ENCODE data around the gene DLST.

Gene DLST

DNA sequence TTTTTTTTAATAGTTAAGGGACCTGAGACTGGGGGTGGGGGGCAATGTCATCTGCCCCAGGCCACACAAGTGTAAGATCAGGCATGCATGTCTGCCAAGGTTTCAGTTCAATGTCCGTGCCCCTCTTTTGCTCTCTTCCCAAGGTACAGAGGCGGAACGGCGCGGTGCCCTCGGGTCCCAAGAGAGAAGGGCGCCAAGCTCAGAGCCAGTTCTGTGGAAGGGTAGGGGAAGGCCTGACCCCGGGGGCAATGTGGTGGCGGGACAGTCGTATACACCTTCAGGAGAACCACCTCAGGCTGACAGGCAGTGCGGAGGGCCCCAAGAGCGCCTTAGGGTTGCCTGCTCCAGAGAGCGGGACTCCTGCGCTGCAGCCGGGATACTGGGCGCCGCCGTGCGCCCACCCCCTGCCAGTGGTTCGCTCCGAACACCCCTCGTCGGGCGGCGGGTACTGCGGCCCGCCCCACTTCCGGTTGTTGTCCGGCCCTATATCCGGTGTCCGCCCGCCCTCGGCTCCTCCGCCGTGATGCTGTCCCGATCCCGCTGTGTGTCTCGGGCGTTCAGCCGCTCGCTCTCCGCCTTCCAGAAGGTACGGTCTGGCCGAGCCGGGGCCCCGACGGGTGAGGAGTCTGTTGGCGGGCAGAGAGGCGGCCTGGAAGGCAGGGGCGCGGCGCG, at the start of gene DLST:
Gene DLST, plus strand, starts transcription at position 486 of the 672 bp plus-strand sequence. Its CDS starts 38 bp downstream, at position 524.
- peak; percentile 70 to 71 for DNase-seq (ENCODE audit: low read depth in 2 of 2)

- no peak for DNase-seq (ENCODE audit: low read depth in 2 of 2)
Measured at GRCh38 chr14:74832849-74833248, 48.9 kb upstream of the DLST start.

GRCh38 chr14:74834692-74835392, 46.9 kb upstream of the DLST start:
- no peak for DNase-seq (ENCODE audit: low read depth in 2 of 2)

DNA sequence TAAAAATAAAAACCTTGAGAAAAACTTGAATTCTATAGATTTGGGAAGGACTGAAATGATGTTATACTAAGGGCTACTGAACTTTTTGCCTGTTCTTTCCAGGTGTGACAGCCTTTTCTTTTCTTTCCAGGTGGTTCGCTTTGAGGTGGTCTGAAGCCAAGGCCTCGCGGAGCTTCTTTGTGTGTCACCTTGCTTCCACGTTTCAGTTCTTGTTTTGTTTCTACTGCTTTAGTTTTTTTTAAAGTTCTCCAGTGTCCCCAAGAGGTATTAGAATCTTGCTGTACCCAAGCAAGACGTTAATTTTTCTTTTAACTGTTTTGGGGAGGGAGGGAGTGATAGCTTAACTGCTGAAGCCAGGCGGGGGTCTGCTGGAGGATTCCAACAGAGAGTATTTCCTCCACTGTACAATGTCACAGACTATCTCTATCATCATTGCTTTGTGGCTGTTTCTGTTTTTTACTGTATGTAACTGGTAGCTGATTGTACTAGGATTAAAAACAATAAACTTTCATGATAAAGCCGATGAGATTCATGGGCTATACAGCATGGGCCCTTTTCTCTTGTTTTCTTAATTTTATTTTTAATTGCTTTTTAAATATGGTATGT, 46.0 kb upstream of the DLST start:
- no peak for DNase-seq (ENCODE audit: low read depth in 2 of 2)

GRCh38 chr14:74836251-74836960, 45.3 kb upstream of the DLST start:
- DNase-seq (ENCODE audit: low read depth in 2 of 2), result no peak

DNA sequence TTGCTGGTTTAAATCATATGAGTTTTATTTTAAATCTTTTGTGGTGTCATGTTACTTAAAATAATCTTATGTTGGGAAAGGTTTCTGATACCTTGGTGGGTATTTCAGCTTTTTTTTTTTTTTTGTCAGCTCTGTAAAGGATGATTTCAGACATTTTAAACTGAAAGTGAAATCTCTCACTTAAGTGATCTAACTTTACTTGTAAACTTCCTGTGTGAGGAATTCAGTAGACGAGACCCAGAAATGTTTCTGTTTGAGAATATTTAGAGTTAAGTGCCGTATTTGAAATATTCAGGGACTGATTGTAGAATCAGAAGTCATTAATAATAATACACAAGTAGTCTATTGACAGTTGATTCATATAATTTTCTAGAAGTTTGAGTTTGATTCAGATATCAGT, 43.5 kb upstream of the DLST start:
- no peak for DNase-seq (ENCODE audit: low read depth in 2 of 2)

DNA sequence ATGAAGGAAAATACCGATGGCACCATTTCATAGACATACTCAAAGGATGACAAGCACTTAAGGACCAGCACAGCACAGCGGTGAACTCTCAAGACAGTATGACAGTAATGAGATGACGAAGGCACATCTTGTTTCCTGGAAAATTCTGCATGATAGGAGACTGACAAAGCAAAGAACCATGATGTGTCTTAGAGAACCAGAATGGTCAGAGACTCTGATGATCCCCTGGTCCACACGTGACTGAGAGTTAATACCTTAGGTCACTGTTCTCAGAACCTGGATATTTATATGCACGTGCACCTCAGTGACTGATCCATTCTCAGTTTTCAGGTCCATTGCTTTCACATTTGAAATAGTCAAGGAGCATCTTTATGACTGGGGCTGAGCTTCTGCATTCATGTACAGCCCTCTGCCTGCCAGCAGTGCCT, 41.1 kb upstream of the DLST start:
- DNase-seq (ENCODE audit: low read depth in 2 of 2), result no peak

DNA sequence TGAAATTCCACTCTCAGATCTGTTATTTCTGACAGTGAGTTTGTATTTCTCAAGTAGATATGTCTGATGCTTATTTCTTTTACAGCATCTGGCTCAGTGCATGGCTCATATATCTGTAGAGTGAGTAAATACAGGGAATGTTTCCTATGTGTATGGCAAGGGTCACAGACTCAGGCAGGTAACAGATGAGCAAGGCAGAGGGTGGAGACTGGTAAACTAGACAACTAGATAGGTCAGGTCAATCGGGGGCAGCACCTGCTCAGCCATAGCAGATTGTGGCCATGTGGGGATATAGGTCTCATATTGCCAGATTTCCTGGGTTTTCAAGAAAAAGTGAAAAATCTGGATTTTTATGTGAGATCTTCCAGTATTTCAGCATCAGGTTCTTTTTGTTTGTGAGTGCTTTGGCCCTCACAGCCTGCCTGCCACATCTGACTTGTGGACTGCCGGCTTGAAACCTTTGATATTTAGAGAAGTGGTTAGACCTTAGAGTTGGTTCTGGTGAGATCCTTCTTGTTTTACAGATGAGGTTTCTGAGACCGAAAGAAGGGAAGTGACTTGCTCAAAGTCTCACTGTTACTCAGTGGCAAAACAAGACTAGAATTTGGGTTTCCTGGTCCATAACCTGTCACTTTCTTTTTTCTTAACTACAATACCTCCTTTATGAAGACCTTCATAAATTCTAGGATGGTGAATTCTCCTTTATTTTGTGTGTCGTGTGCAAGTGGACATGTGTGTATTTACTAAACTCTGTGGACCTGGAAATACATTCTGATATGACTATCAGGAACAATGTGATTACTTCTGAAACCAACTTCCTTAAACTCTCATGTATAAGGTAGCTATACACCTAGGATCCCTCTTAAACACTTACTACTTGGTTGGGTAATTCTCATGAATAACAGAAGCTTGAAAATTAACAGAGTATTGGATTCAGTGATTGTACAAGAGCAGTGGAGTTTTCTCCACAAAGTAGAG, 40.2 kb upstream of the DLST start:
- no peak for DNase-seq (ENCODE audit: low read depth in 2 of 2)

DNA sequence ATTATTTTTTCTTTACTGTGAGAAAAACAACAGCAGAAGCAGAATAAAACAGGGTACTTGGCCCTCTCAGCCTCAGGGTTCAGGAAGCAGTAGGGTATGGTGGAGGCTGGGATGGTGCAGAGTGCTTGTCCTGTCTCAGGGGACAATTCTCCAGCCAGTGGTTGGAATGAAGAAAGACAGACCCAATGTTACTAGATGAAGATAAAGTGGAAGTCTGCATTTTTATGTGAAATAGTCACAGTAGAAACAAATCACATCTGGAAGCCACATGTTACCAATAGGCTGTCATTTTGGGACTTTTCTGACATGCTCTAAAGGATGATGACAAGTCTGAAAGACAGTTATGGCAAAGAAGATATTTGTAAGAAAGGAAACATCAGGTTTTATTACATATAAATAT, 38.1 kb upstream of the DLST start:
- DNase-seq (ENCODE audit: low read depth in 2 of 2), result no peak

- DNase-seq (ENCODE audit: low read depth in 2 of 2), result no peak
Measured at GRCh38 chr14:74846168-74846567, 35.5 kb upstream of the DLST start.

DNA sequence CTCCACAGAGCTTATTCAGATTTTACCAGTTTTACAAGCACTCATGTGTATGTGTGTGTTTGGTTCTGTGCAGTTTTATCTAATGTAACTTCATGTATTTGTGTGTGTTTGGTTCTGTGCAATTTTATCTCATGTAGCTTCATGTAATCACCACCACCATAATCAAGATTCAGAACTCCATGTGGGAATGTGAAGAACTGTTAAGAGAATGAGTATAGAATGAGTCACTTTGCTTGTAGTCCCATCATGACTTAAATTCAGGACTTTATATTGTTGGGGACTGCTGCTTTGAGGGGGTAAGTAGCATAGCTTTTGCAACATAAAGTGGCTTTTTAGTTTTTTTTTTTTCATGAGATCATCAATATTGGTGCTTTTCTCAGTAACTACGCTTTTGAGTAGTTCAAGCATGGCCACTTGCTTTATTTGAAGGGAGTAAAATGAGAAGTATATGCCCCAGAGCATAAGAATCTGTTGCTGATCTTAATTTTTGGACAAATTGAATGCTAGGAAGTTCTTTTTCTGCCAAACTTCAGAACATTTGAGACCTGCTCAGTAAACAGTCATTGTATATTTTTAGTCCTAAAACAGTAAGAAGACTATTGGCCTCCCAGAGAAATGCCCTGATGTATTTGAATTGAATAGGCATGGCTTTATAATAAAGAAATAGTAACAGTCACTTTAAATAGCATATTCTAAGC, 34.6 kb upstream of the DLST start:
- no peak for DNase-seq (ENCODE audit: low read depth in 2 of 2)

GRCh38 chr14:74848768-74849167, 32.9 kb upstream of the DLST start:
- DNase-seq (ENCODE audit: low read depth in 2 of 2), result no peak

GRCh38 chr14:74852922-74853530, 28.7 kb upstream of the DLST start:
- no peak for DNase-seq (ENCODE audit: low read depth in 2 of 2)

DNA sequence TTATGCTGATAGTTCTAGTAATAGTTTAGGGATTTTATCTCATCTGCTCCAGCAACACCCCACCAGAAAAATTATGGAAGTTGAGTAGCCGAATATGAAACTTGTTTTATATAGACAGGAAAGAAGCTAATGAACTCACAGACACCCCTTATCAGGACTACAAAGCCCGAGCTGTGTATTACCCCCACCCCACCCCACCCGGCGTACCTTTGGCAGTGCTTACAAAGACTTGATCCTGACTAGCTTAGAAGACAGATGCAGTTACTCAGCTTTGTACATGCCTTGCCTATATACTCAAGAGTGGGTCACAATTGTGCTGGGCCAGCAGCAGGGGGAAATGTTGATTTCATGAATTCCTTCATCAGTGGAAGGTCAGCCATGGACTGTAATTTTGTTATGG, 28.1 kb upstream of the DLST start:
- no peak for DNase-seq (ENCODE audit: low read depth in 2 of 2)

DNA sequence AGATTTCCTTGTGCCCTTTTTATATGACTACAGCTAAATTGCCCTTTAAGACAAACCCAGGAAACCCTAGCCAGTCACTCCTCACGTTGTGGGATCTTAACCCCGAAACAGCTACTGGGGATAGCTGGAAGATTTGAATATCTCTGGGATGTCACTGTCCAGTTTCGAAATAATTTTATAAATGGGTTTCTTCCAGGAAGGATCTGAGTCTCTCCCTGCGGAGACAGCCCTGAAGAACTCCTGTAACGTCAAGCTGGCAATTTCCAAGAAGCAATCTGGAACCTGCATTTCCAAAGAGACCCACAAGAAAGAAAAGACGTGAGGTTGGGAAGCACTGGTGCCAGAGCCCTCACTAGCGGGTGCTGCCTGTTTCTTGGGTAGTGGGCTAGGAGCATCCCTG, 26.7 kb upstream of the DLST start:
- DNase-seq (ENCODE audit: low read depth in 2 of 2), result no peak

DNA sequence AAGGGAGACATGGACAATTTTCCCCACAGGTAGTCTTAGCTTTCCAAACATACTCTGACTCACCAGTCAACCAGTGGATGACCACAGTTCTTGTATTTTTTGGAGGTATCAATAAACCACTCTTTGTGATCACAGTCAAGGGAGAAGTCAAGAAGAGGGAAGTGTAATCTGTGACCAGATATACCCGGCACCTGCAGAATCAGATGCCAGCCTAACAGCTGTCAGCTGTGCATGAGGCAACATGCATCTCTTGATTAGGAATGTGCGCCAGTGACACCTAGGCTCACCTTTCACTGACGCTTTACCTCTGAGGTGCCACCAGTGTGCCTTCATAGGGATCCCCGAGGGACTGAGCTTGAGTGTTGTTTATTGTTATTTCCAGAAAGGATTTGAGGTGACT, 25.8 kb upstream of the DLST start:
- DNase-seq (ENCODE audit: low read depth in 2 of 2), result no peak

- DNase-seq (ENCODE audit: low read depth in 2 of 2), result no peak
Measured at GRCh38 chr14:74856366-74856765, 25.4 kb upstream of the DLST start.

- DNase-seq (ENCODE audit: low read depth in 2 of 2), result no peak
Measured at GRCh38 chr14:74858022-74858421, 23.7 kb upstream of the DLST start.

- DNase-seq (ENCODE audit: low read depth in 2 of 2), result no peak
Measured at GRCh38 chr14:74859757-74860552, 21.8 kb upstream of the DLST start.
